Measurements from ENCODE around the gene SCFD2.

SCFD2 gene

GRCh38 chr4:52862639-52863161 is 503.2 kb downstream of the SCFD2 start:
- H4K20me1 ChIP-seq (ENCODE audit: insufficient read depth, low read length) = no peaks in the 10 kb centered on the region
- H3K9ac ChIP-seq (ENCODE audit: low read depth, low read length) = no peak overlapping the region
- DNase-seq = no peak
- no peak overlapping the region for H2AFZ ChIP-seq (ENCODE audit: low read depth, low read length)
- no peaks in the 10 kb centered on the region for H3K4me1 ChIP-seq (ENCODE audit: insufficient read depth, low read length)
- H3K79me2 ChIP-seq (ENCODE audit: insufficient read depth, low read length) = no peaks in the 10 kb centered on the region
- no peaks in the 10 kb centered on the region for H3K27me3 ChIP-seq (ENCODE audit: insufficient read depth, low read length, poor library complexity)
- no peaks in the 10 kb centered on the region for H3K36me3 ChIP-seq (ENCODE audit: insufficient read depth, low read length)
- H3K4me3 ChIP-seq (ENCODE audit: low read depth in 1 of 2, low read length in 2 of 2) = no peak overlapping the region
- peaks cover 14% of the 10 kb centered on the region for H3K9me3 ChIP-seq (ENCODE audit: insufficient read depth, low read length, severe bottlenecking)
- ATAC-seq (ENCODE audit: insufficient read depth, low read depth) = no peak
- H3K4me2 ChIP-seq (ENCODE audit: insufficient read depth, low read length) = no peak overlapping the region
- TF ChIP-seq EZH2 (IDR thresholded peaks at IDR 0.05; ENCODE audit: borderline replicate concordance, low read depth, low read length, severe bottlenecking) (no peak), CTCF (IDR thresholded peaks at IDR 0.05; ENCODE audit: borderline replicate concordance, extremely low read depth, low read length, poor library complexity, severe bottlenecking) (no peak)
- no peak overlapping the region for H3K27ac ChIP-seq (ENCODE audit: low read length)

GRCh38 chr4:52861879-52862616 is 503.8 kb downstream of the SCFD2 start, which contains the start of gene RASL11B:
Gene RASL11B, plus strand, starts transcription at chr4:52862317. Its CDS starts 191 bp downstream, at chr4:52862508.
- Histone ChIP-seq H3K9ac (ENCODE audit: low read depth, low read length) (no peak within 1 kb of the TSS), H3K4me2 (ENCODE audit: insufficient read depth, low read length) (no peak within 1 kb of the TSS), H3K79me2 (ENCODE audit: insufficient read depth, low read length) (no peaks in the 10 kb centered on the region), H2AFZ (ENCODE audit: low read depth, low read length) (no peak within 1 kb of the TSS), H4K20me1 (ENCODE audit: insufficient read depth, low read length) (no peaks in the 10 kb centered on the region), H3K36me3 (ENCODE audit: insufficient read depth, low read length) (no peaks in the 10 kb centered on the region), H3K27me3 (ENCODE audit: insufficient read depth, low read length, poor library complexity) (no peaks in the 10 kb centered on the region), H3K27ac (ENCODE audit: low read length) (no peak within 1 kb of the TSS), H3K4me3 (ENCODE audit: low read depth in 1 of 2, low read length in 2 of 2) (no peak within 1 kb of the TSS), H3K9me3 (ENCODE audit: insufficient read depth, low read length, severe bottlenecking) (peaks cover 14% of the 10 kb centered on the region), H3K4me1 (ENCODE audit: insufficient read depth, low read length) (no peaks in the 10 kb centered on the region)
- no peak for TF ChIP-seq CTCF (IDR thresholded peaks at IDR 0.05; ENCODE audit: borderline replicate concordance, extremely low read depth, low read length, poor library complexity, severe bottlenecking)
- TF ChIP-seq EZH2 (IDR thresholded peaks at IDR 0.05; ENCODE audit: borderline replicate concordance, low read depth, low read length, severe bottlenecking) = no peak
- ATAC-seq (ENCODE audit: insufficient read depth, low read depth) = no peak
- no peak for DNase-seq

- H3K36me3 ChIP-seq (ENCODE audit: insufficient read depth, low read length) = no peaks in the 10 kb centered on the region
- H3K9me3 ChIP-seq (ENCODE audit: insufficient read depth, low read length, severe bottlenecking) = peaks cover 14% of the 10 kb centered on the region
- TF ChIP-seq CTCF (IDR thresholded peaks at IDR 0.05; ENCODE audit: borderline replicate concordance, extremely low read depth, low read length, poor library complexity, severe bottlenecking) = no peak
- TF ChIP-seq EZH2 (IDR thresholded peaks at IDR 0.05; ENCODE audit: borderline replicate concordance, low read depth, low read length, severe bottlenecking) = no peak
- H3K9ac ChIP-seq (ENCODE audit: low read depth, low read length) = no peak overlapping the region
- H3K4me2 ChIP-seq (ENCODE audit: insufficient read depth, low read length) = no peak overlapping the region
- H4K20me1 ChIP-seq (ENCODE audit: insufficient read depth, low read length) = no peaks in the 10 kb centered on the region
- no peak overlapping the region for H2AFZ ChIP-seq (ENCODE audit: low read depth, low read length)
- no peak overlapping the region for H3K4me3 ChIP-seq (ENCODE audit: low read depth in 1 of 2, low read length in 2 of 2)
- no peaks in the 10 kb centered on the region for H3K79me2 ChIP-seq (ENCODE audit: insufficient read depth, low read length)
- H3K4me1 ChIP-seq (ENCODE audit: insufficient read depth, low read length) = no peaks in the 10 kb centered on the region
- no peak for ATAC-seq (ENCODE audit: insufficient read depth, low read depth)
- no peak for DNase-seq
- H3K27ac ChIP-seq (ENCODE audit: low read length) = no peak overlapping the region
- H3K27me3 ChIP-seq (ENCODE audit: insufficient read depth, low read length, poor library complexity) = no peaks in the 10 kb centered on the region
These were observed 504.6 kb downstream of the SCFD2 start for GRCh38 chr4:52861171-52861823.

Measured in DND-41 (cell line).